Measurements from ENCODE around the gene MEF2A.

DNA sequence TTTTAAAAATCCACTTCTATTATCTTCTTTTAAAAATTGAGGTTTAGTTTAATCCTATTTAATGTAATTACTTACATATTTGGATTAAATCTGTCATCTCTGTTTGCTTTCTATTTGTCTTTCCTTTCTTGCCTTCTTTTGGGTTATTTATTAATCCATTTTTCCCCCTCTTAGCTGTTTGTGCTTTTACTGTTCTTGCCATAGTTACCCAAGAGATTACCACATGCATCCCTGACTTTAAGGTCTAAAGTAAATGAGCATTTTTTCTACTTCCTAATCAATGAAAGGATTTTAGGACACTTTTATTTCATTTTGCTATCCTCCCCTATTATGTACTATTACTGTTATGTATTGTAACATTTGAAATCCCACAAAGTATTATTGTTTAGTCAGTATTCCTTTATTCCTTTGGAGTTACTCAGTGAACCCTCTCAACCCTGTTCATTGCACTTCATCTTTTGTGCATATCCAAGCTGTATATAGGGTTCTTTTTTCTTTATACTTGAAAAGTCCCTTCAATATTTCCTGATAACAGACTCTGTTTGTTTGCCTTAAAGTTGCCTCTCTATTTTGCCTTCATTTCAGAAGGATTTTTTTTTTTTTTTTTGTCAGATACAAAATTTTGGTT is 62.7 kb downstream of the MEF2A start:
- TF ChIP-seq, protein P1, sequence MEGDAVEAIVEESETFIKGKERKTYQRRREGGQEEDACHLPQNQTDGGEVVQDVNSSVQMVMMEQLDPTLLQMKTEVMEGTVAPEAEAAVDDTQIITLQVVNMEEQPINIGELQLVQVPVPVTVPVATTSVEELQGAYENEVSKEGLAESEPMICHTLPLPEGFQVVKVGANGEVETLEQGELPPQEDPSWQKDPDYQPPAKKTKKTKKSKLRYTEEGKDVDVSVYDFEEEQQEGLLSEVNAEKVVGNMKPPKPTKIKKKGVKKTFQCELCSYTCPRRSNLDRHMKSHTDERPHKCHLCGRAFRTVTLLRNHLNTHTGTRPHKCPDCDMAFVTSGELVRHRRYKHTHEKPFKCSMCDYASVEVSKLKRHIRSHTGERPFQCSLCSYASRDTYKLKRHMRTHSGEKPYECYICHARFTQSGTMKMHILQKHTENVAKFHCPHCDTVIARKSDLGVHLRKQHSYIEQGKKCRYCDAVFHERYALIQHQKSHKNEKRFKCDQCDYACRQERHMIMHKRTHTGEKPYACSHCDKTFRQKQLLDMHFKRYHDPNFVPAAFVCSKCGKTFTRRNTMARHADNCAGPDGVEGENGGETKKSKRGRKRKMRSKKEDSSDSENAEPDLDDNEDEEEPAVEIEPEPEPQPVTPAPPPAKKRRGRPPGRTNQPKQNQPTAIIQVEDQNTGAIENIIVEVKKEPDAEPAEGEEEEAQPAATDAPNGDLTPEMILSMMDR (conservative IDR thresholded peaks at IDR 0.05): no peak
- TF ChIP-seq ZFX (IDR thresholded peaks at IDR 0.05): no peak

All from C4-2B (cell line).